K562 (cell line): ENCODE data around the gene HDHD5. TPM values are rescaled to one million over a fixed set of nuclear protein-coding genes. Genes with fewer than 3 reads are reported as not detected.

ENCODE experiments used
- ATAC-seq: fragments of 200-7000 bp; cut with Tn5 transposase; 3 replicates; pipeline ENCODE4 v1.9.1; 2020; ENCODE audit warnings: moderate library complexity
- BruUV-seq: library from RNA; stranded (reverse); fragments of 400-500 nt; replicated peaks from 2 replicates; lab custom pipeline; 2021; lab: Mats Ljungman, UMichigan
- CTCF ChIA-PET: fragments of 300-600 bp; formaldehyde crosslinking; extraction: SDS; loops from one replicate; lab custom pipeline; 2021; ENCODE audit warnings: low intra/inter-chr PET ratio; lab: Yijun Ruan, JAX
- POLR2A ChIA-PET: fragments of 300-600, 350-650 bp; sonication (Branson Sonifier 250); formaldehyde crosslinking; extraction: SDS; loops from one replicate; lab custom pipeline; 2021; ENCODE audit warnings: antibody characterized with exemption, inconsistent platforms; lab: Yijun Ruan, JAX
- DNase-seq, 4 experiments: peaks; one replicate each; pipeline versions ENCODE4 v3.0.0 to v3.0.0-alpha.2; 2011 to 2018; ENCODE audit warnings: low spot score in 3 of 4, mixed read lengths in 3 of 4; ENCODE audit errors: extremely low read depth in 1 of 4
- FAIRE-seq: peaks from 2 replicates; lab custom pipeline; 2011; peaks lifted over from hg19 to GRCh38; lab: Jason Lieb, UNC
- H2AFZ ChIP-seq: 2 replicates; pipeline ENCODE4 v1.6.0; 2011; ENCODE audit warnings: low read depth, low read length, control low read depth, inconsistent platforms
- H3K27ac ChIP-seq: fragments of 200-600 bp; 3 replicates; pipeline ENCODE4 v1.8.0; 2011; ENCODE audit warnings: low read depth, mild to moderate bottlenecking, control low read depth, inconsistent platforms, low read length, moderate library complexity, mixed read lengths; ENCODE audit errors: extremely low read depth
- H3K27me3 ChIP-seq, 2 experiments: fragments of 300-600 bp in 1 of 2; 2 replicates in 1 of 2; 3 replicates in 1 of 2; pipeline versions ENCODE4 v1.6.0 to v1.8.0; 2011; ENCODE audit warnings: inconsistent platforms in 2 of 2, low read length in 2 of 2, mild to moderate bottlenecking in 1 of 2, mixed read lengths in 1 of 2, moderate library complexity in 1 of 2; ENCODE audit not compliant: control insufficient read depth in 2 of 2, insufficient read depth in 2 of 2
- H3K36me3 ChIP-seq: fragments of 300-600 bp; 3 replicates; pipeline ENCODE4 v1.8.0; 2011; ENCODE audit warnings: mild to moderate bottlenecking, low read length, inconsistent platforms; ENCODE audit not compliant: control insufficient read depth, insufficient read depth
- H3K4me1 ChIP-seq, 2 experiments: fragments of 200-600 bp in 1 of 2; replicated peaks in 1 of 2; 2 replicates in 1 of 2; 3 replicates in 1 of 2; pipeline versions ENCODE4 v1.5.1 to v1.8.0; 2011; ENCODE audit warnings: inconsistent platforms in 2 of 2, low read length in 2 of 2, mild to moderate bottlenecking in 1 of 2, mixed read lengths in 1 of 2, moderate library complexity in 1 of 2; ENCODE audit not compliant: control insufficient read depth in 2 of 2, insufficient read depth in 2 of 2
- H3K4me2 ChIP-seq: 2 replicates; pipeline ENCODE4 v1.6.1; 2011; ENCODE audit warnings: low read length, control low read depth, inconsistent platforms, mixed read lengths; ENCODE audit not compliant: insufficient read depth
- H3K4me3 ChIP-seq: fragments of 200-600 bp; sonication (generic), shearing (Covaris generic); 2 replicates; pipeline ENCODE4 v1.5.1; 2016; ENCODE audit warnings: control low read depth, inconsistent platforms
- H3K79me2 ChIP-seq: fragments of 200-600 bp; 3 replicates; pipeline ENCODE4 v1.8.0; 2011; ENCODE audit warnings: low read length, inconsistent platforms; ENCODE audit not compliant: control insufficient read depth, insufficient read depth
- H3K9ac ChIP-seq, 2 experiments: 2 replicates each; pipeline versions ENCODE4 v1.6.0 to v1.6.1; 2011; ENCODE audit warnings: low read depth in 2 of 2, low read length in 2 of 2, control low read depth in 1 of 2, inconsistent platforms in 1 of 2, mild to moderate bottlenecking in 1 of 2, mixed read lengths in 1 of 2; ENCODE audit not compliant: insufficient read depth in 1 of 2
- H3K9me1 ChIP-seq: one replicate; pipeline ENCODE4 v1.6.0; 2011; ENCODE audit warnings: inconsistent platforms, mild to moderate bottlenecking, low read length, moderate library complexity; ENCODE audit not compliant: control insufficient read depth, insufficient read depth
- H3K9me3 ChIP-seq: replicated peaks from 2 replicates; pipeline ENCODE4 v1.5.1; 2011; ENCODE audit warnings: low read depth, low read length, inconsistent platforms; ENCODE audit not compliant: control insufficient read depth, insufficient read depth
- H4K20me1 ChIP-seq: replicated peaks from 2 replicates; pipeline ENCODE4 v1.6.1; 2011; ENCODE audit warnings: low read length, inconsistent platforms, mixed read lengths; ENCODE audit not compliant: control insufficient read depth, insufficient read depth
- BRD9 ChIP-seq: fragments of 450-650 bp; IDR thresholded peaks from 2 replicates; pipeline ENCODE4 v1.6.1; 2018; ENCODE audit warnings: low read depth; ENCODE audit not compliant: partially characterized antibody
- HDAC6 ChIP-seq: IDR thresholded peaks from 2 replicates; pipeline ENCODE4 v1.6.1; 2012; ENCODE audit warnings: low read depth, mild to moderate bottlenecking, control low read depth, inconsistent platforms, low read length, moderate library complexity
- RBM25 ChIP-seq: fragments of 200-400 bp; formaldehyde crosslinking; IDR thresholded peaks from 2 replicates; pipeline ENCODE4 v1.6.1; 2018; ENCODE audit warnings: low read length, low read depth, moderate library complexity; ENCODE audit not compliant: severe bottlenecking
- SMARCC2 ChIP-seq: fragments of 450-650 bp; IDR thresholded peaks from 2 replicates; pipeline ENCODE4 v1.6.1; 2017; ENCODE audit warnings: antibody characterized with exemption, moderate library complexity, mild to moderate bottlenecking, low read depth
- ZNF133 ChIP-seq: fragments of 250-450 bp; sonication (Bioruptor Pico); IDR thresholded peaks from 2 replicates; pipeline ENCODE4 v1.4.0; 2020; ENCODE audit warnings: mild to moderate bottlenecking
- WGBS: fragments of 100-300 bp; shearing (Covaris generic); methylation state at CpG from one replicate; pipeline ENCODE4 v1.1.6; 2016; ENCODE audit warnings: low coverage, mixed read lengths; ENCODE audit not compliant: insufficient coverage; ENCODE audit errors: missing lambda C conversion rate; 5-methylcytosine and 5-hydroxymethylcytosine counted together
- in situ Hi-C: fragments of 300-500 bp; cut with MboI; formaldehyde crosslinking; loops from 4 replicates; pipeline ENCODE4 v1.15.0; 2018; ENCODE audit warnings: inconsistent platforms, mixed read lengths
- intact Hi-C: fragments of 100-400 bp; cut with micrococcal nuclease; formaldehyde crosslinking; loops from 2 replicates; pipeline ENCODE4 v1.14.2; 2022
- polyA plus RNA-seq, 8 experiments: library from polyadenylated mRNA; depleted of rRNA in 4 of 8; stranded (reverse) in 5 of 8; unstranded in 3 of 8; fragments of >200 nt; fragmentation: Nextera tagmentation in 2 of 8; fragmentation: Illumina TruSeq in 1 of 8; extraction: Ambion mirVana in 2 of 8; extraction: Trizol in 1 of 8; gene quantifications; 2 replicates each; pipeline versions ENCODE4 v1.2.1 to v1.2.3, GENCODE V29; 2011 to 2014; ENCODE audit warnings: inconsistent platforms in 1 of 8, missing spikeins in 1 of 8
- total RNA-seq, 7 experiments: library from RNA; depleted of rRNA in 6 of 7; stranded (reverse); fragments of >200 nt in 6 of 7; fragmentation: Illumina TruSeq in 2 of 7; extraction: Trizol in 2 of 7; gene quantifications; 2 replicates each; pipeline versions ENCODE4 v1.2.1 to v1.2.3, GENCODE V29; 2011 to 2021; ENCODE audit warnings: low replicate concordance in 1 of 7

Gene HDHD5
- total and polyA plus RNA-seq, 9 of the 15 experiments (the other 6 are each of a cell fraction or from before 2014, with no cell fraction given): 1.6 to 36.6 (median 24.2) TPM

DNA sequence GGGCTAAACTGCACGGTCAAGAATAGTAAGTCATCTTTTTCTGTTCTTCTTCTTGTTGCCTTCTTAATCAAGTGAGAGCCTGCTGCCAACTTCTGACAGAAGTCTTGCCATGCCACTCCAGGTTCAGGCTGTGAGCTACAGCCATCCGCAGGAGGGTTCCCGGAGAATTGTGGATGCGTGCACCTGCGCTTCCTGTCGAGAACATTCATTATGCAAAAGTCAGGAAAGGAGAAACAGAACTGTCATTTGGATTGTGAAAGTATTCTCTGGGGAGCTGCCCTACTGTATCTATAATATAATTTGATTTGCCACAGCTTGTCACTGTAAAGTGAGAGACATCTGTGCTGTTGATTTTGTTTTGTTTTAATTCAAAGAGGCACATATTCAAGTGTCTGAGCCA is 62.0 kb downstream of the HDHD5 start (continued):
- TF ChIP-seq HDAC6 (no peak), ZNF133 (CRISPR knock-in tag) (no peak), BRD9 (no peak)

- ATAC-seq: no peak
- Histone ChIP-seq H3K4me1 (peaks cover 5 to 8% of the 10 kb centered on the region in 2 experiments; a peak in 4 of 5 replicates), H2AFZ (no peak overlapping the region), H4K20me1 (peaks cover under 1% of the 10 kb centered on the region; the same call in 1 of the 2 replicates), H3K4me3 (no peak overlapping the region), H3K27ac (no peak overlapping the region), H3K36me3 (peaks cover 30% of the 10 kb centered on the region; the same call in 1 of the 3 replicates), H3K4me2 (no peak overlapping the region), H3K9ac (no peak overlapping the region), H3K27me3 (no peaks in the 10 kb centered on the region)
- POLR2A ChIA-PET: interaction anchor here (0.5 kb wide), 1 partner anchor 25 kb away, joined by 3 read pairs; no protein-coding TSS in a partner anchor
- CTCF ChIA-PET: no interaction called here
- no peak for FAIRE-seq
- in situ Hi-C loops (no loop called here), intact Hi-C loops (no loop called here)
- BruUV-seq: no TSS peak
- TF ChIP-seq RBM25 (peak; percentile 77), SMARCC2 (no peak)
- TF ChIP-seq, all 486 proteins: peak for 1
- no peaks in the 10 kb centered on the region for H3K9me1 ChIP-seq
- WGBS: 90% methylated on average over 7 of the region's 7 CpGs
- no peak for DNase-seq
- no peaks in the 10 kb centered on the region for H3K79me2 ChIP-seq
- no peaks in the 10 kb centered on the region for H3K9me3 ChIP-seq
Observed at GRCh38 chr22:17096071-17096470, 63.0 kb downstream of the HDHD5 start.
